AG10803 (cell line): Measurements from ENCODE around the gene AFAP1.
"Not testable (repeated sequence)": the region's sequence is repeated elsewhere in the genome, so short reads cannot be mapped to it uniquely, and the experiment has no call there.

Experiments used
- DNase-seq: peaks from one replicate; pipeline ENCODE4 v3.0.0; 2010; ENCODE audit warnings: low read depth
- H3K4me3 ChIP-seq: 2 replicates; pipeline ENCODE4 v1.5.1; 2011; ENCODE audit warnings: mild to moderate bottlenecking, low read length, control low read depth
- CTCF ChIP-seq: conservative IDR thresholded peaks from 2 replicates; pipeline ENCODE4 v1.5.1; 2011; ENCODE audit warnings: mild to moderate bottlenecking, low read length, control low read depth, inconsistent platforms

The AFAP1 gene

GRCh38 chr4:7926822-7927221, 12.8 kb downstream of the AFAP1 start:
- TF ChIP-seq CTCF, result no peak
- no peak for DNase-seq
- no peak overlapping the region for H3K4me3 ChIP-seq

- no peak for DNase-seq
- TF ChIP-seq CTCF, result no peak
Observed at GRCh38 chr4:7924570-7924969, 15.1 kb downstream of the AFAP1 start.

GRCh38 chr4:7924163-7924562, 15.5 kb downstream of the AFAP1 start:
- H3K4me3 ChIP-seq, result no peak overlapping the region
- DNase-seq, result no peak
- TF ChIP-seq CTCF, result no peak

More at GRCh38 chr4:7924570-7924969, 15.1 kb downstream of the AFAP1 start:
- H3K4me3 ChIP-seq, result no peak overlapping the region

- DNase-seq, result no peak
- no peak for TF ChIP-seq CTCF
- no peak overlapping the region for H3K4me3 ChIP-seq
Observed at GRCh38 chr4:7922466-7922865, 17.2 kb downstream of the AFAP1 start.

GRCh38 chr4:7918981-7919380, 20.7 kb downstream of the AFAP1 start:
- no peak for DNase-seq
- H3K4me3 ChIP-seq, result no peak overlapping the region
- no peak for TF ChIP-seq CTCF

- not testable (repeated sequence) for DNase-seq, H3K4me3 ChIP-seq
Observed at GRCh38 chr4:7918187-7918586, 21.5 kb downstream of the AFAP1 start.

GRCh38 chr4:7917669-7918068, 22.0 kb downstream of the AFAP1 start:
- no peak for TF ChIP-seq CTCF
- H3K4me3 ChIP-seq, result no peak overlapping the region
- DNase-seq, result no peak

- DNase-seq, result no peak
- no peak for TF ChIP-seq CTCF
- no peak overlapping the region for H3K4me3 ChIP-seq
Observed at GRCh38 chr4:7915875-7916242, 23.8 kb downstream of the AFAP1 start.
